SHP77 (cell line): Measurements from ENCODE around the gene MAP3K7CL.
"Not testable (repeated sequence)": the region's sequence is repeated elsewhere in the genome, so short reads cannot be mapped to it uniquely, and the experiment has no call there.

Source experiments
- DNase-seq, 2 experiments: peaks; one replicate each; lab custom pipeline; 2025; lab: John Stamatoyannopoulos, UW

Gene MAP3K7CL

DNA sequence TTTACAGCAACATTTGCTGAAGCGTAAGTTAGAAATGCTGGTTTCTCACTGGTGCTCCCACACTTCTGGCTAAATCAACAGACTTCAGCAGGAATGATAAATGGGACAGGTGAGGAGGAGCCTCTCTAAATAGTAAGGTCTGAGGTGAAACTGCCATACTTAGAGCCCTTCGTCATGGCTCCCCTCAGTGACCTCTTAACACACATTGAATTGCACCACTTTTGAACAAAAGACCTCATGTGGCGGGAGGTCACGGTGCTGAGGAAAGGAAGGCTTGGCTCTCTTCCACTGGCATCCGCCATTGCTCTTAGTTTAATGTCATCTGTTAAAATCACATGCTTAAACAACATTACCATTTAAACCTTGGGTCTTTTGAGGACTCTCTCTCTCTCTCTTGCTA lies 3.4 kb downstream of the MAP3K7CL start:
- DNase-seq: no peak

DNA sequence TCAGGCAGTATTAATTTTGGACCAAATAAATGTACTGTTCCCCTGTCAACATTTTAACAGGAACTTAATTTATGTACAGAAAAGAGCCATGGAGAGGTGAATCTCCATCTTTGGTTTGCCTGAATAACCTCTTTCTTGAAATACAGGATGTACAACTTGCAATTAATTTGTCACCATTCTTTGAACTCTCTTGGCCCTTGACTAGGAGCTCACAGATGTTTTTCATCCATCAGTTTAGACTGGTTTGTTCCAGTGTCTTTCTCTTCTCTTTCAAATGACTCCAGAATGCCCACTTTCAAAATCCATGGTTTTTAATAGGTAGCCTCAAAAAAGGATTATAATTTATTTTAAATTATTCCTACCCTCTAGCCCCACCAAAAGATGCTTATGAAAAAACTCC lies 5.0 kb downstream of the MAP3K7CL start:
- DNase-seq: no peak

DNA sequence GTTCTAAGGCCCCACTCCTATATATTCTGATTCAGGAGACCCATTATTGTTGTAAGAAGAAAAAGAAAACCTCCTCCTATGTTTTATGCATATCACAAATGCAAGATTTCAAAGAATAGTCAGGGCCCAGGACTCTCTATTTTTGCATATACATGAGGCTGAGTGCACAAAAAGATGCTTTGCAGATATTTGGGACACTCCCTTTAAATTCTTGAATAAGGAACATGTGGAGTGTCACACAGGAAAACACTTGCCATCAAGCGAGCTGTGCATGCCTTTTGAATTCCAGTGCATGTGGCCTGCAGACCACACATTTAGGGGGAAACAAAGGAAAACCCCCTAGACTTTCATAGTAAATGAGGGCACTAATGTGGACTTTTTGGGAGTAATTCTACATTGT lies 5.6 kb downstream of the MAP3K7CL start:
- DNase-seq: no peak

DNA sequence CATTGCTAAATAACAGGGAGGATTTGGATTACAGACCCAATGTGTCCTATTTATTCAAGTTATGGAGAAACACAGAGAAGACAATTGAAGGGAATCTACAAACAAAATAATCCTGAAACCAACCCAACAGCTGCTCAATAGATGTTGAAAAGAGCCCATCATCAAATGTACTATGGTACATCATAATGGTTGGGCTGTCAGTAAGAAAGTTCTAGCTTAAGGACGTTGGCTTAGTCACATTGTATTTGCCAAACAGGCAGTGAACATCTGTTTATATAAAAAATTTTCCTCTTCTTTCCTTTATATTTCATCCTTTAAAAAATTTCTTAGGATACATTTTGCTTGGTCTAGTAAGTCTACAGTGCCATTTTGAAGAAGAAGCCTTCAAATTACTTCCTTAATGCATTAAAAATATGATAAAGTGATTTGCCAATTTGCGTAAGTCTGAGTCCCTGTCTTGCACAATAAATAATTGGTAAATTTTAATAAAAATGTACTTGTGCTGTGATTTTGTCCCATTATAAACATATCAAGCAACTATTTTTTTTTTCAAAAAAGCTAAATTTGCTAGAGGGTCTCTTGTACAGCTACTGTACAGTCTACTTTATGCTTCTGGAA lies 14.4 kb downstream of the MAP3K7CL start:
- no peak for DNase-seq

DNA sequence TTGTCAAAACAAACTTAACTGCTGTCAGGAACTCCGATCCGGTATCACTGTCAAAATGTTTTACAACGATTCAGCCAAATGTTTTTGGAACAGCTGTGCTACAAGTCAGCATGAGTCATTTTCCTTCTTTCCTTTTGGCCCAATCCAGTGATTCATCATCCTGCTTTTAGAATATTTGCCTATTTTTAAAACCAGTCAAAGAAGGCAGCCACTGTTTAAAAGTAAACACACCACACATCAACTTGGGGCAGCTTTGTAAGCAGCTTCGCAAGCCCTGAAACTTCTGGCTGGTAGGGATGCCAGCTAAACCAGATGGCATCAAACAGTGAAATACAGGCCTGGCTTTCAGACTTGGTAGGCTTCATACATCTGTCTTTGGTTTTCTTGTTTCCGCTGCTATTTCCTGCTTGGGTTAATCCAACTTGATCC lies 14.9 kb downstream of the MAP3K7CL start:
- no peak for DNase-seq

DNA sequence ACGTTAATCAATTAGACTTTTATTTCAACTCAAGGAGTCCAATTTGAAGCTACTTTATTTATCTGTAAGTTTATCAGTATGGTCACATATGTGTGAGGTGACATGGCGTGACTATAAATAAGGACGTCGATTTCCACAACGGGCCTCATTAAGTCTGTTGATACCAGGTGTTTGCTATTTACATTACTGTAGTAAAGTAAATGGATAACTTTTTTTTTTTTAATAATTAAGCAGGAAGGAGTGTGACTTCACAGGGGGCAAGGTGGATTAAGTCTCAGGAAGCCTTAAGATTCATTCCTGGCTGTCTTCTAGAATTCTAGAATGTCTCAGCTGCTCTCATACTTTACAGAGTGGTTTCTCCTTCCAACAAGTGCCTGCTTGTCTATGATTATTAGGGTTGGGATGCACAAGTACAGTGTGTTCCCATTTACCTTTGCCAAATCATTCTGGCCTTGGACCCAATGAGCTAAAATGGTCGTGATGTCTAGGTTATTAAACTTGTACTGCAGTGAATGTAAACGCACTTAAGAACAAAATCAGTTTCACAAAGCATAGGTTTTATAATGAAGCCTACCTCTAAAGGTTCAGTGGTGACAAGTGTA lies 15.5 kb downstream of the MAP3K7CL start:
- no peak for DNase-seq

DNA sequence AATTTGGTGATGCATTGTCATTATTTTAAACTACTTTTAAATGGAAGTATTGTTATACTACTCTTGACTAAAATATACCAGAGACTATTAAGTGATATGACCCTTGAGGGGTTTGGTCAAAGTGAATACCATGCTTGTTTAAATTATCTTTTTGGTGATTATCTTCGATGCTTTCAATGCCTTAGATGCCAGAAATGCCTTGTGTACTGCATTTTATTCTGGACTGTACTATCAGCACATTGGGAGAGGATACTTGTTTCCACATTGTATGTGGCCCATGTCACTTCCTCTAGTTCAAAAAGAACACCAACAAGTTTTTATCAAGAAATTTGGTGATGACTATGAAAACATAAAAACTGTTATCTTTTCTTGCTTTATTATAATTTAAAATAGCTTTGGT lies 16.3 kb downstream of the MAP3K7CL start:
- no peak for DNase-seq

DNA sequence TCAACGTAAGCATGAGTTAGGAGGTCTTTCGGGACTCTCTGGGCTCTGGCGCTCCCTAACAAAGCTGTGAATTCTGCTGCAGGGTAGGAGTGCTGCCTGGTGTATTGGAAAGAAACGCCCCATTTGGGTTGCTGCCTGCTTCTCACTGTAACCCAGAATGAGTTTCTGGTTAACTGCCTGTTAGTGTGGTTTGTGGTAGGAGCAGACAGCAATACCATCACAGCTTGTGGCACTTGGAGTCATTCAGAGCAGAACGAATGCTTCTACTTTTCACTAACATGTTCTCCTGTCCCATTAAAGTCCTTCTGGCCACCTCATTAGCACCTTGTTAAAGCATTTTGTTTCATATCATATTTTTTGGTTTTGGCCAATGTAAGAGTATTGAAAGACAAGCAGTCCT lies 18.1 kb downstream of the MAP3K7CL start:
- no peak for DNase-seq

DNA sequence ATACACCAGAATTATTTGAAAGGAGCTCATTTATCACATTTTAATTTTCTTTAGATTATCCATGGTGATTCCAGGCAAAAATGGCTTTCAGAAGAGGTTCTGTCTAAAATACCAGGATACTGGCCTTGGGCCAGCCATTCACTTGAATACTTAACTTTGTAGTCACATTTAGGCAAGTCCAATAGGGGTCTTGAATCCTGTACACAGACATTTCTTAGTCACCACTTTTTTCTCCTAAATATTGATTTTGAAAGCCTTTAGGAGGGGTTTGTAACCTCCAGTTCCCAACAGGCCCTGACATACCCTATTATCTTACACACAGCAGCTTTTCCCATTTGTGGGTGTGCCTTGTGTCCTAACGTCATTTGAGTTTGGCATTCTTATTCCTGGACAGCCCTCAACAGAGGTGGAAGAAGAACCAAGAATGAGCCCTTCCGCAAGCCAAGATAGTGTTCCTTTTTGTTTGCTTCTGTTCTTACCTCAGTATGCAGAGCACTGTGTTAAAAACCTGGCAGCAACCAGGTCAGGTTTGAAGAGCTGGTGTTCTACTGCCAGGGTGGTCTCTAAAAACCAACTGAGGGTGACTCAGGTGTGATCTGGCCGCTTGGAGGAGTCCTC lies 19.5 kb downstream of the MAP3K7CL start:
- DNase-seq: no peak

DNA sequence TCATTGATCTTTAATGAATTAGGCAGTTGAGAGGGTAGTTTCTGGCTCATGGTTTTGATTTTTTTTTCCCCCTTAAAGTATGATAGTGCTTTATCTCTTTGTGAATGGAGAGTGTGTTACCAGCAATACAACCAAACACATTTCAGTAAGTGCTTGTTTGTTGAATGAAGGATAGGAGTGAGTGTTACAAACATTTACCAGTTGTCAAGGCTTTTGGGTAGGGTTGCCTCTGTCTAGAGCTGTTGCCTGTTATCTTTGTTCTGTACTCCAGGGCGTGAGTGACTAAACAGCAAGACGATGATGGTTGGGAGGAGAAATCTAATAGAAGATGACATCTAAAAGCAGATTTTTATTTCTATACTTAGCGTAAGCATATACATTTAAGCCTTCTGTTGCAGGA lies 21.5 kb downstream of the MAP3K7CL start:
- DNase-seq: no peak

DNA sequence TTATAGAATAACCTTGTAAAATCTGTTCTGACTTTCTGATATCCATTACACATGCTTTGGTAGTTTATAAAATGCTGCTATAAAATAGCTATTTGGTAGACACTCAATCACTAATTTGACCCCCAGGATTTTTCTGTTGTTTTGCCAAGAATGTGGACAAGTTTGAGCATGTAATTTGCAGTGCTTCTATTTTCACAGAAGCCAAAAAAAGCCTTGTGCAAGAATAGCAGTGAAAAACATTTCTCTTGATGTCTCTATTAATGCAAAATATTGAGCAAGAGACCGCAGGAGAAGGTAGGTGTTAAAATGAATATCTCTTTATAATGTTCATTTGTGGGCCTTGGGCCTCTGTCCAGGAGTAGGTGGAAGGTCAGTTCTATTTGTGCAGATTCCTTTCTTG lies 22.5 kb downstream of the MAP3K7CL start:
- no peak for DNase-seq

DNA sequence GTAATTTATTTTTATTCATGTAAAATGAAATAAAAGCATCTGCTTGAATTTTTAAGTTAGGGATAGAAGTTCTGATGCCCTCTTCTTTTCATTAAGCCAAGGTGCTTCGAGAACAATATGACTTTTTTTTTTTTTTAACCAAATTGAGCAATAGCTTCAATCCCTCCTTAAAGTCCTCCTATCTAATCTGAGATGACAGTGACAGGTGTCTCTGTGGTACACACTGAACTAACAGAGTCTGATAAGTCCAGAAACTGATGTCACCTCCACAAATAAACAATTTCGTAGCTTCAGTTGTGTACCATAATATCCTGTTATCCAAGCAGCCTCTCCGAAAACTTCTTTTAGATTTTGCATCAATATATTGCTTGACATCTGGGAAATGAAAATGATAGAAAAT lies 23.8 kb downstream of the MAP3K7CL start:
- DNase-seq: no peak

DNA sequence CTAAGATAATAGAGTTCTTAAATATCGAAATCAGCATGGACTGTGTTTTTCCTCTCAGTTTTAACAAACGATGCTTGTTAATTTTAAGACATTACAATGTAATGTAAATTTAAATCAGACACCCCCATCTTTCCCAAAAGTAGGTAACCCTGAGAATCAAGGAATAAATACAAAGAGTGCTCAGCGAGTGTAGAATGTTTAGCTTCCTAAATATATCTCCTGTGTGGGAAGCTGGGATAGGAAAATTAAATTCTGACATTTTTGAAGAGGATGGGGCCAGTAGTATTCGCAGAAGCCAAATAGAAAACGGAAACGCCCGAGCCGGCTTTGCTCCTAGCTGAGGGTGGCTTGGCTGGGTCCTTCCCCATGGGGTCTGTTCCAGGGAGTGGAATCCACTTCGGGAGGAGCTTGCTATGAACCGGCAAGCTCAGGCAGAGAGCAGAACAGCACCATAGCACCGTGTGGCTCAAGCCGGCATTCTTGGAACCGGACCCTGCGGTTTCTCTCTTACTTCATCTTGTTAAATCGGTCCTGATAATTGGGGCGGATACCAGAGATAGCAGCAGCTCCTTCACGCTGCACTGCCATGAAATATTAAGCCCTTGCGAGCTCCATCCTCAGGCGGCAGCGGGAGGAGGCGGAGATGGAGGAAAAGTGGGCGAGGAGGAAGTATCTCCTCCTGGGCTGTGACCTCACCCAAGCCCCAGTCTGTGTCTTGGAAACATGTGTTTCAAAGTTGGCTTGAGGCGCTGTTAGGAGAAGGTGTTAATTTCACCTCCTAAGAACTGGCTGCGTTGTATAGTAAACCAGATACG lies 24.9 kb downstream of the MAP3K7CL start:
- DNase-seq: no peak

DNA sequence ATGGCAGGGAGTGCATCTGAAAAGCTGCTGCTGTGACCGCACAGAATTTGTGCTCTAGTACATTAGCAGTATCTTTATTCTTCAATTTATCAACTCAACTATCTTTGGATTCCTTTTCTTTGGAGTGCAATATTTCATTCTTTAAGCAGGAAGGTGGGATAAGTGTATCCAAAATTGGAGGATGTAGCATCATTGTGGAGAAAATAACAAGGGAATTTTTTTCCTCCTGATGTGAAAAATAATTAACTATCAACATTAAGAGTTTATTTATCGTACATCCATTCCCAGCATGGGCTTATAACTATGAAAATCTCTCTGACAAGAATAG lies 25.5 kb downstream of the MAP3K7CL start:
- DNase-seq: no peak

DNA sequence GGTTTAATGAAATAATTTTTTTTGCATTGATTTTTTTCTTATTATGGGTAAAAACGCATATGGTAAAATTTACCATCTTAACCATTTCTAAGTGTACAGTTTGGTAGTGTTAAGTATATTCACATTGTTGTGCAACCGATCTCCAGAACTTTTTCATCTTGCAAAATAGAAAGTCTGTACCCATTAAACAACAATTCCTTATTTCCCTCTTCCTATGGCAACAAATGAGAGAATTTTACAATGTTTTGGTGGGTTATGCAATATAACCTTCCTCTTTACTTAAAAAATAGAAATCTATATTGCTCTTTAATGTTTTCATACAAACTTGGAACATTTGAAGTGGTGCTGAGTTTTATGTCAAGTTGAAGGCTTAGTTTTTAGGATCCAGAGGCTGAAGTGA lies 26.6 kb downstream of the MAP3K7CL start:
- DNase-seq: no peak

DNA sequence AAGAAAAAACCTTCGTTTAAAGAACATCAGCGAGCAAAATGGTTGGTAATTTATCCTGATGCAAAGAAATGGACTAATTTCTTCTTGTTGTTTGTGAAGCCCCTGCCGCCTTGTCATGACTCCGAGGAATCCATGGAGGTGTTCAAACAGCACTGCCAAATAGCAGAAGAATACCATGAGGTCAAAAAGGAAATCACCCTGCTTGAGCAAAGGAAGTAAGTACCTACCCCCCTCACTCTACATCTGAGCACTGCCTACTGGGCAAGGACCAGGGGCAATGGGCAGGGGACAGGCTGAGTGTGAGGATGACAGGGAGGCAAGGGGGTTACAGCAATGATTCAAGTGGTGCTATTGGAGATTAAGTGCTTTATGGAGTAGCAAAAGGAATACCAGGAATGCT lies 29.4 kb downstream of the MAP3K7CL start:
- no peak for DNase-seq

DNA sequence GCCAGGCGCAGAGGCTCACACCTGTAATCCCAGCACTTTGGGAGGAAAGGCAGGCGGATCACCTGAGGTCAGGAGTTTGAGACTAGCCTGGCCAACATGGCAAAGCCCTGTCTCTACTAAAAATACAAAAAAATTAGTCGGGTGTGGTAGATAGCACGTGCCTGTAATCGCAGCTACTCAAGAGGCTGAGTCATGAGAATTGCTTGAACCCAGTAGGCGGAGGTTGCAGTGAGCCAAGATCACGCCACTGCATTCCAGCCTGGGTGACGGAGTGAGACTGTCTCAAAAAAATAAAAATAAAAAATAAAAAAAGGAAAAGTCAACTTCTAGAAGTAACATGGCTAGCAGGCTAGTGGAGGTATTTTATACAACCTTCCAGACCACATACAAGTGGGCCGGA lies 32.4 kb downstream of the MAP3K7CL start:
- DNase-seq: not testable (repeated sequence)

DNA sequence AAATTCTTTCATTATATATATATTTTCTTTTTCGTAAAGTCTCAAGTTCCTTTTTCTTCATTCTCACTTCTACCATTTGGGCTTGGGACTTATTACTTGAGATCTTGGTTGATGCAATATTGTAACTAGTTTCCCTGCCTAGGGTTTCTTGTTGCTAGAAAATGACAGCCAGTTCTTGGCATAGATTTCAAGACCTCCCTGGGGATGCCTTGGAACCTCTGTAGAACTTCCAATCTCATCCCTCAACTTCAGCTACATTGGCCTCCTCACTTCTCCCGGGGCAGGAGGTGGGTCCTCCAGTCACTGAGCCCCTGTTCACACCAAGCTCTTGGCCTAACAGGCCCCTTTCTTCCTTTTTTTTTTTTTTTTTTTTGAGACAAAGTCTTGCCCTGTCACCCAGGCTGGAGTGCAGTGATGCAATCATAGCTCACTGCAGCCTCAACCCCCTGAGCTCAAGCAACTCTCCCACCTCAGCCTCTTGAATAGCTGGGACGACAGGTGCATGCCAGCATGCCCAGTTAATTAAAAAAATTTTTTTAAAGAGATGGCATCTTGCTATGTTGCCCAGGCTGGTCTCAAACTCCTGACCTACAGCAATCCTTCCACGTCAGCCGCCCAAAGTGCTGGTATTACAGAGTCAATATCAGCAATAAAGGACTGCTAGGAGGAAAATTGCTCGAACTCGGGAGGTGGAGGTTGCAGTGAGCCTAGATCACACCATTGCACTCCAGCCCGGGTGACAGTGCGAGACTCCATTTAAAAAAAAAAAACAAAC lies 33.1 kb downstream of the MAP3K7CL start:
- DNase-seq: no peak

DNA sequence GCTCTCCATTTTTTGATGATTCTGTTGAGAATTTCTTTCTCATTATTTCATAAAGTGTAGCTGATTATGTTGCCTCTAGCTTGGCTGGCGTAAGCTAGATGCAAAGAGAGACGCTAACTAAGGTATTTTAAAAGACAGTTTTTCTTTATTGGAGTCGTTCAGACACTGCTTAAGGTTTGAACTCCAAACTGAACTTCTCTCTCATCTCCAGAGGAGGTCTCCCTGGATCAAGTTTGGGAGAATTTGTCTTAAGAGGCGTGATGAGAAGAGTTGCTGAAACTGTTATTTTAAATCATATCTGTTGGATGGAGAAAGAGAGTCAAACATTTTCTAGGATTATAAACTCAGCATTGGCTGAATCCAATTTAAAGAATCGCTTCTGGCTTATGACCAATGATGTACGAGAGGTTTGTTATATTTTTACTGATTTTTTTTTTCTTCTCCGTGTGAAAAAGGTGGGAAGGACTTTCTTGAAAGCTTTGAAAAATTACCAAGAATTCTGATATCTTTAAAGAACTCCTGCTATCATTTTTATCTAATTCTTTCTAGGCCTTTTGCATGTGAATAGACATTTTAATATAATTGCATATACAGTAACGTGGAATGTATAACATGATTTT lies 34.0 kb downstream of the MAP3K7CL start:
- DNase-seq: peak; percentile 34 to 35

DNA sequence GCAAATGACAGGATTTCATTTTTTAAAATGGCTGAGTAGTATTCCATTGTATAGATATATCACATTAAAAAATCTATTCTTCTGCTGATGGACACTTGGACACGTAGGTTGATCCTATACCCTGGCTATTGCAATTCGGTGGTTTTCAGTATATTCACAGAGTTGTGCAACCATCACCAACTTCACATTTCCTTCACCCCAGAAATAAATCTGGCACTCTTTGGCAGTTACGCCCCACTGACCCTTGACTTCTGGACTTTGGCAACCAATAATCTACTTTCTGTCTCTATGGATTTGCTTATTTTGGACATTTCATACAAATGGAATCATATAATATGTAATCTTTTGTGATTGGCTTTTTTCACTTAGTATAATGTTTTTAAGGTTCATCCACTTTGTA lies 35.9 kb downstream of the MAP3K7CL start:
- DNase-seq: no peak

DNA sequence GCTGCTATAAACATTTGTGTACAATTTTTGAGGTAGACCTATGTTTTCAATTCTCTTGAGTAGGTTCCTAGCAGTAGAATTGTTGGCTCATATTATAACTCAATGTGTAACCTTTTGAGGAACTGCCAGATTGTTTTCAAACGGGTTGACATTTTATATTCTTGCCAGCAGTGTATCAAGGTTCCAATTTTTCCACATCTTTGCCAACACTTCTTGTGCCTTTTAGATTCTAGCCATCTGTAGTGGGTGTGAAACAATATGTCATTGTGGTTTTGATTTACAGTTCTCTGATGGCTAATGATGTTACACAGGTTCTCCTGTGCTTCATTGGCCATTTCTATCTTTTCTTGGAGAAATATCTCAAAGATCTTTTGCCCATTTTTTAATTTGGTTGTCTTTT lies 36.4 kb downstream of the MAP3K7CL start:
- no peak for DNase-seq

DNA sequence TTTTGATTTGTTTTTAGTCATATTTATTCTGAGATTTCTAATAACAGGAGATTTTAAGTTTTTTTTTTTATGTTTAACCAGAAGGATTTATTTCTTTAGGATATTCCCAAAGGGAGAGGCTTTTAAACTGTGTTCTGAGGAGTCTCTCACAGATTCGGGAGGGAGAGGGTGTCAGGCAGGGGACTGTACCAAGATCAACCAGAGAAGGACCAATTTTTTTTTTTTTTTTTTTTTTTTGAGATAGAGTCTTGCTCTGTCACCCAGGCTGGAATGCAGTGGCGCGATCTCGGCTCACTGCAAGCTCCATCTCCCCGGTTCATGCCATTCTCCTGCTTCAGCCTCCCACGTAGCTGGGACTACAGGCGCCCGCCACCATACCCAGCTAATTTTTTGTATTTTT lies 37.0 kb downstream of the MAP3K7CL start:
- not testable (repeated sequence) for DNase-seq
